GM19193 (cell line): ENCODE results near the gene MYL7.

Experiments used
- POLR2A ChIP-seq: IDR thresholded peaks from 4 replicates; pipeline ENCODE4 v1.6.1; 2011; ENCODE audit not compliant: insufficient read depth, insufficient read length; ENCODE audit errors: extremely low read depth

The MYL7 gene

GRCh38 chr7:44116087-44116788 is 24.9 kb downstream of the MYL7 start:
- no peak for TF ChIP-seq POLR2A

DNA sequence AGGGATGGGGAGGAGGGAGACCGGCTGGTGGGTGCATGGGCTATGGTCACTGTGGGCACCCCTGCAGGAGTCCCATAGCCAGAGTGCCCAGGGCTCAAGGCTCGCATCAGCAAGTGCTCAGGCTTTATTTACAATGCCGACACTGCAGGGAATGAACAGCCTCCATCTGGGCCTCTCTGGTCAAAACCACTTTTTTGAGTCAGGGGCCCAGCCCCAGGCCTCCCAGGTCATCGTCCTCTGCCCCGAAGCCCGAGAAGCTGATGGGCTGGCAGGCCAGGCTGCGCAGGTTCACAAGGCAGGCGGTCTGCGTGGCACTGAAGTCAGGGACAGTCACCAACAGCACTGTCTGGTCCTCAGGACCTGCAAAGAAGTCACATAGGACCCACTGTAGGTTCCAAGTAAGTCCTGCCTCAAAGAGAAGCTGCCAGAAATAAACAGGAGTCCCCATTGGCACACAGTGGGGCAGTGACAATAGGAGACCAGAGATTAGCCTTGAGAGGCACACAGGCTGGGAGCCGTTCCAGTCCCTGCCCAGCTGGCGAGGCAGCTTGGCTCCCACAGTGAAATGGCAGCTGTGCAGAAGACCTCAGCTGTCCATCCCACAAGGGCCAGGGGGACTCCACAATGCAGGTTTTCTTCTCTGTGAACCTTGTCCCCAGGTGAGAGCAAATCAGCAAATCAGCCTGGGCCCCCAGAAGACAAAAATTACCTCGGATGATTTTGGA is 26.4 kb downstream of the MYL7 start:
- no peak for TF ChIP-seq POLR2A

DNA sequence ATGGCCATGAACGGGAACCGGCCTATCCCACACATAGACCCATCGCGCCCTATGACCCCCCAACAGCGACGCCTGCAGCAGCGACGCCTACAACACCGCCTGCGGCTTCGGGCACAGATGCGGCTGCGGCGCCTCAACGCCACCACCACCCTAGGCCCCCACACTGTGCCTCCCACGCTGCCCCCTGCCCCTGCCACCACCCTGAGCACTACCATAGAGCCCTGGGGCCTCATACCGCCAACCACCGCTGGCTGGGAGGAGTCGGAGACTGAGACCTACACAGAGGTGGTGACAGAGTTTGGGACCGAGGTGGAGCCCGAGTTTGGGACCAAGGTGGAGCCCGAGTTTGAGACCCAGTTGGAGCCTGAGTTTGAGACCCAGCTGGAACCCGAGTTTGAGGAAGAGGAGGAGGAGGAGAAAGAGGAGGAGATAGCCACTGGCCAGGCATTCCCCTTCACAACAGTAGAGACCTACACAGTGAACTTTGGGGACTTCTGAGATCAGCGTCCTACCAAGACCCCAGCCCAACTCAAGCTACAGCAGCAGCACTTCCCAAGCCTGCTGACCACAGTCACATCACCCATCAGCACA is 27.3 kb downstream of the MYL7 start:
- no peak for TF ChIP-seq POLR2A

GRCh38 chr7:44112997-44113763 is 28.0 kb downstream of the MYL7 start:
- no peak for TF ChIP-seq POLR2A

DNA sequence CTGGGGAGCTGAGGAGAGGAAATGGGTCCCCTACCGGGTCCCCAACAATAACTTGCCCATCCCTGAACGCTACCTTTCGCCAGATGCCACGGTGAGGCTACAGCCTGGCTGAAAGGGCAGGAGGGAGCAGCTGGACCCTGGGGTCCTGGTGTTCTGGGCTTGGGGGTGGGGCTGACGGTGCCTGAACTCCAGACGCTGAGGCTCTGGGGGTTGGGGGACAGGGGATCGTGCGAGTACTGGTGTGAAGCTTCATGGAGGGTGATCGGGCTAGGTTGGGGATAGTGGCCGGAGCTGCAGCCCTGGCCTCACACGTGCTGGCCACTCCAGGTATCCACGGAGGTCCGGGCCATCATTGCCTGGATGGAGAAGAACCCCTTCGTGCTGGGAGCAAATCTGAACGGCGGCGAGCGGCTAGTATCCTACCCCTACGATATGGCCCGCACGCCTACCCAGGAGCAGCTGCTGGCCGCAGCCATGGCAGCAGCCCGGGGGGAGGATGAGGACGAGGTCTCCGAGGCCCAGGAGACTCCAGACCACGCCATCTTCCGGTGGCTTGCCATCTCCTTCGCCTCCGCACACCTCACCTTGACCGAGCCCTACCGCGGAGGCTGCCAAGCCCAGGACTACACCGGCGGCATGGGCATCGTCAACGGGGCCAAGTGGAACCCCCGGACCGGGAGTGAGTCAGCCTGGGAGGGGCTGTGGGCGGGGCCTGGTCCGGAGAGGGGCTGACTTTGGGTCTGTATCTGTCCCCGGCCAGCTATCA is 28.7 kb downstream of the MYL7 start:
- TF ChIP-seq POLR2A: no peak

GRCh38 chr7:44111761-44112160 is 29.4 kb downstream of the MYL7 start:
- TF ChIP-seq POLR2A: no peak

DNA sequence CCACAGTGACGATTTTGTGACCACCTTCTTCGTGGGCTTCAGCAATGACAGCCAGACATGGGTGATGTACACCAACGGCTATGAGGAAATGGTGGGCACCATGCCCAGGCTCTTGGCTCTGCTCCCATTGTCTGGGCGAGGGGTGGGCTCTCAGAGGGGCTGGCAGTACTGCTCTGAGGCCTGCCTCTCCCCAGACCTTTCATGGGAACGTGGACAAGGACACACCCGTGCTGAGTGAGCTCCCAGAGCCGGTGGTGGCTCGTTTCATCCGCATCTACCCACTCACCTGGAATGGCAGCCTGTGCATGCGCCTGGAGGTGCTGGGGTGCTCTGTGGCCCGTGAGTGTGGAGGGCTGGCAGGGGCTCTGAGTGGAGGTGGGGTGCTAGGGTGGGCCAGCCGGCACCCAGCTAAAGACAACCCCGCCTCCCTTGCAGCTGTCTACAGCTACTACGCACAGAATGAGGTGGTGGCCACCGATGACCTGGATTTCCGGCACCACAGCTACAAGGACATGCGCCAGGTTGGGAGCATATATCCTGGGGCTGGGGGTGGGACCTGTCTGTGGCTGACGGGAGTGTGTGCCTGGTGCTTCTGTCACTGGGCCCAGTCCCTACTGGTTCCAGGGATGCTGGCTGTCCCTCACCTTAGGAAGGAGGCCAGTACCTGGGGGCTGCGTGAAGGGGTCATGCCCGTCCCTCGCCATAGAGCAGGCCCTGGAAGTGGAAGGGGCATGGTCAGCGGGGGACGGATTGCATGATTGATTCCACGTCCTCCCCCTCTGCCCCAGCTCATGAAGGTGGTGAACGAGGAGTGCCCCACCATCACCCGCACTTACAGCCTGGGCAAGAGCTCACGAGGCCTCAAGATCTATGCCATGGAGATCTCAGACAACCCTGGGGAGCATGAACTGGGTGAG is 30.2 kb downstream of the MYL7 start:
- no peak for TF ChIP-seq POLR2A

DNA sequence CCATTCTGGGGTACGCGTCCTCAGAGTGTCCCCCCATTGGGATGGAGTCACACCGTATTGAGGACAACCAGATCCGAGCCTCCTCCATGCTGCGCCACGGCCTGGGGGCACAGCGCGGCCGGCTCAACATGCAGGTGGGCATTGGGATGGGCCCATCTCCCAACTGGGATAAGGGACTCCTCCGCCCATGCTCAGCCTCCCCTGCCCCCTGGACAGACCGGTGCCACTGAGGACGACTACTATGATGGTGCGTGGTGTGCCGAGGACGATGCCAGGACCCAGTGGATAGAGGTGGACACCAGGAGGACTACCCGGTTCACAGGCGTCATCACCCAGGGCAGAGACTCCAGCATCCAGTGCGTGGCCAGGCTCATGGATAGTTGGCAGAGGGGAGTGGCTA is 31.1 kb downstream of the MYL7 start:
- TF ChIP-seq POLR2A: no peak

DNA sequence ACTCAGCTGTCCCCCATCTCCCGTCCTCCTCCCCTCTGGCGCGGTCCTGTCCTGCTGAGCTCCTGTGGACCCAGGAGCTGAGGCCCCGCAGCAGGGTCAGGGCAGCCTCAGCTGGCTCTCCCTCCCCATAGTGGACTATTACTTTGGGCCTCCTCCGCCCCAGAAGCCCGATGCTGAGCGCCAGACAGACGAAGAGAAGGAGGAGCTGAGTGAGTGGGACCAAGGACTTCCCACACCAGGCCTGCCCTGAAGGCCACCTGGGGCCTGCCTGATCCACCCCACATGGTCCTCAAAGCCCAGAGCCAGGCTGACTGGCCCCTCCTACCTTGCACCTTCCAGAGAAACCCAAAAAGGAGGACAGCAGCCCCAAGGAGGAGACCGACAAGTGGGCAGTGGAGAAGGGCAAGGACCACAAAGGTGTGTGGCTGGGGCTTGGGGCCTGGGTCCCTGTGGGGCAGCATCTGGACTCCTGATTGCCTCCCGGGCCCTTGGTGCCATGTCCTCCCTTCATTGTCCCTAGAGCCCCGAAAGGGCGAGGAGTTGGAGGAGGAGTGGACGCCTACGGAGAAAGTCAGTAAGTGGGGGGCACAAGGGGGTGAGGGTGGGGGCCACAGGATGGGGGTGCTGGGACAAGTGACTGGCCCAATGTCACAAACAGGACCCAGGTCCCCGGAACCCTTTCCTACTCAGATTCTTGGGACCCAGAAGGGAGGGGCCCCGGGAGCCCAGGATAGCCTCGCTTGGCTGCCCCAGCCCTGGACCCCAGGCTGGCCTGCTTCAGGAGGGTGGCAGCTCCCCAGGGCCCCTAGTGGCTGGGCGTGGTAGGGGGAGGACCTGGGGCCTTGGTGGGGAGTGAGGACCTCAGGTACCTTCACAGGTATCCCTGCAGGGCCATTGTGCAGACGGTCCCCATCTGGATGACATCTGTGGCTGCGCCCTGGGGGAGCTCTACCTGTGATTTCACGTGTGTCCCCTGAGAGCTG is 32.1 kb downstream of the MYL7 start:
- TF ChIP-seq POLR2A: no peak

- TF ChIP-seq POLR2A: no peak
Measured at GRCh38 chr7:44107961-44108767, 33.0 kb downstream of the MYL7 start.

GRCh38 chr7:44107116-44107960 is 33.8 kb downstream of the MYL7 start:
- TF ChIP-seq POLR2A: no peak
